Activated CD4-positive, alpha-beta T cell treated with anti-CD3 and anti-CD28 coated beads, Interleukin-2, Interleukin-6, amounts not matched to agents 100 ng/mL and 50 ng/mL, durations not matched to agents 16 hours and 8 hours (primary cell): Measurements from ENCODE around the gene CACUL1.
A peak's percentile ranks its signal among the peaks of the same experiment; 100 is the strongest.
"Not testable (repeated sequence)": the region's sequence is repeated elsewhere in the genome, so short reads cannot be mapped to it uniquely, and the experiment has no call there.

Experiments
- DNase-seq: peaks from one replicate; pipeline ENCODE4 v3.0.0-alpha.2; 2020

The CACUL1 gene

GRCh38 chr10:118754556-118755423 lies at the start of gene CACUL1:
Gene CACUL1, minus strand, starts transcription at chr10:118754970. Its CDS starts 208 bp downstream, at chr10:118754762.
- DNase-seq, result peak; percentile 100

- DNase-seq, result no peak
These were observed 49.5 kb upstream of the CACUL1 start for GRCh38 chr10:118804262-118804773.

- DNase-seq, result no peak
These were observed 47.5 kb upstream of the CACUL1 start for GRCh38 chr10:118802126-118802793.

- DNase-seq, result no peak
These were observed 46.1 kb upstream of the CACUL1 start for GRCh38 chr10:118800920-118801319.

GRCh38 chr10:118799777-118800176 lies 45.0 kb upstream of the CACUL1 start:
- DNase-seq, result no peak

GRCh38 chr10:118798231-118798662 lies 43.5 kb upstream of the CACUL1 start:
- DNase-seq, result no peak

GRCh38 chr10:118794971-118795370 lies 40.2 kb upstream of the CACUL1 start:
- not testable (repeated sequence) for DNase-seq

- DNase-seq, result no peak
These were observed 38.8 kb upstream of the CACUL1 start for GRCh38 chr10:118793545-118793944.

GRCh38 chr10:118792526-118792925 lies 37.8 kb upstream of the CACUL1 start:
- DNase-seq, result no peak

GRCh38 chr10:118790058-118790457 lies 35.3 kb upstream of the CACUL1 start:
- DNase-seq, result no peak

- DNase-seq, result no peak
These were observed 30.8 kb upstream of the CACUL1 start for GRCh38 chr10:118785551-118785950.

- DNase-seq, result no peak
These were observed 29.2 kb upstream of the CACUL1 start for GRCh38 chr10:118783776-118784545.

GRCh38 chr10:118782916-118783465 lies 28.2 kb upstream of the CACUL1 start:
- not testable (repeated sequence) for DNase-seq

- DNase-seq, result no peak
These were observed 26.8 kb upstream of the CACUL1 start for GRCh38 chr10:118781541-118781940.

- DNase-seq, result no peak
These were observed 24.0 kb upstream of the CACUL1 start for GRCh38 chr10:118778727-118779126.

GRCh38 chr10:118776960-118777359 lies 22.2 kb upstream of the CACUL1 start:
- no peak for DNase-seq

GRCh38 chr10:118776033-118776432 lies 21.3 kb upstream of the CACUL1 start:
- DNase-seq, result no peak

- DNase-seq, result no peak
These were observed 20.7 kb upstream of the CACUL1 start for GRCh38 chr10:118775478-118775877.

- DNase-seq, result no peak
These were observed 18.3 kb upstream of the CACUL1 start for GRCh38 chr10:118773041-118773440.

GRCh38 chr10:118771976-118772375 lies 17.2 kb upstream of the CACUL1 start:
- no peak for DNase-seq

GRCh38 chr10:118769898-118770600 lies 15.3 kb upstream of the CACUL1 start:
- DNase-seq, result no peak
